HCT116 (cell line): ENCODE measurements around the gene IL12A. TPM values are rescaled to one million over a fixed set of nuclear protein-coding genes. Genes with fewer than 3 reads are reported as not detected.

Source experiments
- ATAC-seq: fragments of 200-7000 bp; cut with Tn5 transposase; 2 replicates; pipeline ENCODE4 v1.9.1; 2020; ENCODE audit warnings: mild to moderate bottlenecking, moderate library complexity
- BruUV-seq: library from RNA; stranded (reverse); fragments of 400-500 nt; replicated peaks from 2 replicates; lab custom pipeline; 2021; lab: Mats Ljungman, UMichigan
- CTCF ChIA-PET: fragments of 300-600 bp; sonication (Branson Sonifier 250); formaldehyde crosslinking; loops from one replicate; lab custom pipeline; 2021; ENCODE audit warnings: antibody characterized with exemption; lab: Charles Lee
- POLR2A ChIA-PET: fragments of 300-600, 350-600 bp; sonication (Branson Sonifier 250); formaldehyde crosslinking; loops from one replicate; lab custom pipeline; 2021; ENCODE audit warnings: antibody characterized with exemption; lab: Charles Lee
- RAD21 ChIA-PET, 2 experiments: fragments of 300-600 bp; sonication (Branson Sonifier 250); formaldehyde crosslinking; loops; one replicate each; lab custom pipeline; 2023; ENCODE audit warnings: low total read pairs in 2 of 2; ENCODE audit not compliant: uncharacterized antibody in 2 of 2, unreplicated experiment in 2 of 2, low non-redundant PET in 1 of 2; lab: Charles Lee
- DNase-seq: peaks from one replicate; pipeline ENCODE4 v3.0.0-alpha.2; 2010; ENCODE audit warnings: low read depth, low spot score
- H2AFZ ChIP-seq: fragments of 200-600 bp; shearing (Covaris generic), sonication (generic); 2 replicates; pipeline ENCODE4 v1.6.1; 2017; ENCODE audit warnings: low read depth, mixed run types, mixed read lengths, antibody characterized with exemption, low read length; ENCODE audit not compliant: poor library complexity, severe bottlenecking
- H3K27ac ChIP-seq: 2 replicates; pipeline ENCODE4 v1.5.1; 2012; ENCODE audit warnings: low read depth, low read length
- H3K27me3 ChIP-seq: fragments of 200-600 bp; sonication (generic); 2 replicates; pipeline ENCODE4 v1.6.1; 2016; ENCODE audit warnings: mixed run types, low read length, mixed read lengths; ENCODE audit not compliant: insufficient read depth
- H3K36me3 ChIP-seq, 2 experiments: fragments of 200-500 bp in 1 of 2; fragments of 200-600 bp in 1 of 2; sonication (Bioruptor generic) in 1 of 2; sonication (generic) in 1 of 2; 2 replicates each; pipeline versions ENCODE4 v1.5.1 to v1.6.1; 2014 to 2016; ENCODE audit warnings: low read length in 2 of 2, inconsistent platforms in 1 of 2, mixed read lengths in 1 of 2, mixed run types in 1 of 2; ENCODE audit not compliant: insufficient read depth in 2 of 2, control insufficient read depth in 1 of 2
- H3K4me1 ChIP-seq, 2 experiments: fragments of 200-600 bp in 1 of 2; sonication (generic) in 1 of 2; 2 replicates each; pipeline versions ENCODE4 v1.5.1 to v1.6.1; 2012 to 2017; ENCODE audit warnings: low read length in 2 of 2, inconsistent platforms in 1 of 2, mild to moderate bottlenecking in 1 of 2, mixed read lengths in 1 of 2, mixed run types in 1 of 2, moderate library complexity in 1 of 2; ENCODE audit not compliant: insufficient read depth in 2 of 2, control insufficient read depth in 1 of 2
- H3K4me2 ChIP-seq: fragments of 200-600 bp; sonication (generic); 2 replicates; pipeline ENCODE4 v1.6.1; 2017; ENCODE audit warnings: mixed run types, low read length, mixed read lengths
- H3K4me3 ChIP-seq, 2 experiments: fragments of 200-600 bp in 1 of 2; sonication (generic) in 1 of 2; replicated peaks in 1 of 2; 2 replicates each; pipeline ENCODE4 v1.5.1; 2011 to 2016; ENCODE audit warnings: low read length in 2 of 2, control low read depth in 1 of 2, low read depth in 1 of 2, mild to moderate bottlenecking in 1 of 2, mixed read lengths in 1 of 2, mixed run types in 1 of 2
- H3K79me2 ChIP-seq: fragments of 200-600 bp; sonication (generic); 2 replicates; pipeline ENCODE4 v1.6.1; 2017; ENCODE audit warnings: mild to moderate bottlenecking, mixed run types, low read length, moderate library complexity, mixed read lengths; ENCODE audit not compliant: insufficient read depth
- H3K9ac ChIP-seq: fragments of 200-600 bp; sonication (generic); 2 replicates; pipeline ENCODE4 v1.6.1; 2016; ENCODE audit warnings: low read length, mixed read lengths
- H3K9me2 ChIP-seq: fragments of 200-600 bp; sonication (generic), shearing (Covaris generic); 2 replicates; pipeline ENCODE4 v1.6.1; 2017; ENCODE audit warnings: mixed run types, mild to moderate bottlenecking, moderate library complexity; ENCODE audit not compliant: insufficient read depth
- H3K9me3 ChIP-seq, 2 experiments: fragments of 200-500 bp in 1 of 2; fragments of 200-600 bp in 1 of 2; sonication (Bioruptor generic) in 1 of 2; sonication (generic) in 1 of 2; 2 replicates each; pipeline ENCODE4 v1.6.1; 2014 to 2017; ENCODE audit warnings: low read length in 2 of 2, mixed read lengths in 2 of 2, inconsistent platforms in 1 of 2, low read depth in 1 of 2, mild to moderate bottlenecking in 1 of 2, mixed run types in 1 of 2, moderate library complexity in 1 of 2; ENCODE audit not compliant: control insufficient read depth in 1 of 2, insufficient read depth in 1 of 2
- H4K20me1 ChIP-seq: fragments of 200-600 bp; sonication (generic), shearing (Covaris generic); 2 replicates; pipeline ENCODE4 v1.6.1; 2017; ENCODE audit warnings: mixed run types, mild to moderate bottlenecking, moderate library complexity; ENCODE audit not compliant: insufficient read depth
- ELF1 ChIP-seq: IDR thresholded peaks from 2 replicates; pipeline ENCODE4 v1.6.1; 2012; ENCODE audit warnings: low read depth, borderline replicate concordance
- intact Hi-C: fragments of 100-400 bp; cut with micrococcal nuclease; formaldehyde crosslinking; loops from 2 replicates; pipeline ENCODE4 v1.10.0; 2022
- total RNA-seq: library from RNA; stranded (reverse); gene quantifications from one replicate; pipeline ENCODE4 v1.2.1, GENCODE V29; 2021; ENCODE audit not compliant: unreplicated experiment
- TF ChIP-seq, protein P1 (sequence below): IDR thresholded peaks from 2 replicates; pipeline ENCODE4 v1.6.1; 2011; ENCODE audit warnings: mild to moderate bottlenecking, low read length, moderate library complexity; ENCODE audit not compliant: insufficient replicate concordance; ENCODE audit errors: extremely low read depth

IL12A gene
- total RNA-seq, 1 experiment from 2014 or later = 2.8 TPM

DNA sequence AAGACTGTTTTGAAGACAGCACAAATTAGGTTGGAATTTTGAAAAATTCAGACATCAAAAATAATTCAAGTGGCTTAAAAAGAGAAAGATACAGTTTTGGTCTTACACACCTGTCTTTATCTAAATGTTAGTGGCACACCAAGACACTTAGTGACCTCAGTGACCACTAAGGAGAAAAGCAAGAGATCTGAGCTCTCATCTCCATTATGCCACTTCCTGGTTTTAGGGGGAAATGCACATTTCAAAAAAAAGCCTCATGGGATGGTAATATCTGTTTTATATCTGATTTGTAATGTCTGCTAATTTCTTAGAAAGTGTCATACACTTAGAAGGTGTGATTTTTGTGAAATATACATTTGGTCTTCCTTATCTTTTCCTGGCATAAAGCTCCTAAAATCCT, 16.4 kb downstream of the IL12A start:
- H3K4me3 ChIP-seq = no peak overlapping the region
- H3K4me2 ChIP-seq = no peak overlapping the region
- no peaks in the 10 kb centered on the region for H3K36me3 ChIP-seq
- no peaks in the 10 kb centered on the region for H3K9me3 ChIP-seq
- no peak for ATAC-seq
- no peak overlapping the region for H3K27ac ChIP-seq
- CTCF ChIA-PET = interaction anchor here (0.9 to 6.1 kb wide), 14 partner anchors 10 to 745 kb away, joined by 3 to 154 read pairs (median 10); partner anchors contain the start of gene IL12A
- H4K20me1 ChIP-seq = no peaks in the 10 kb centered on the region
- TF ChIP-seq ELF1 = peak; percentile 32; the same call in 1 of the 2 replicates
- TF ChIP-seq, protein P1, sequence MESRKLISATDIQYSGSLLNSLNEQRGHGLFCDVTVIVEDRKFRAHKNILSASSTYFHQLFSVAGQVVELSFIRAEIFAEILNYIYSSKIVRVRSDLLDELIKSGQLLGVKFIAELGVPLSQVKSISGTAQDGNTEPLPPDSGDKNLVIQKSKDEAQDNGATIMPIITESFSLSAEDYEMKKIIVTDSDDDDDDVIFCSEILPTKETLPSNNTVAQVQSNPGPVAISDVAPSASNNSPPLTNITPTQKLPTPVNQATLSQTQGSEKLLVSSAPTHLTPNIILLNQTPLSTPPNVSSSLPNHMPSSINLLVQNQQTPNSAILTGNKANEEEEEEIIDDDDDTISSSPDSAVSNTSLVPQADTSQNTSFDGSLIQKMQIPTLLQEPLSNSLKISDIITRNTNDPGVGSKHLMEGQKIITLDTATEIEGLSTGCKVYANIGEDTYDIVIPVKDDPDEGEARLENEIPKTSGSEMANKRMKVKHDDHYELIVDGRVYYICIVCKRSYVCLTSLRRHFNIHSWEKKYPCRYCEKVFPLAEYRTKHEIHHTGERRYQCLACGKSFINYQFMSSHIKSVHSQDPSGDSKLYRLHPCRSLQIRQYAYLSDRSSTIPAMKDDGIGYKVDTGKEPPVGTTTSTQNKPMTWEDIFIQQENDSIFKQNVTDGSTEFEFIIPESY = no peak
- TF ChIP-seq, all 23 proteins: peak for 1
- H3K27me3 ChIP-seq = no peaks in the 10 kb centered on the region
- H2AFZ ChIP-seq = peak overlapping the region; percentile 71
- intact Hi-C loops = loop anchor here (10.0 kb wide), 2 partner anchors 680 to 1160 kb away; no protein-coding TSS in a partner anchor
- H3K79me2 ChIP-seq = no peaks in the 10 kb centered on the region
- DNase-seq = no peak
- H3K4me1 ChIP-seq = peaks cover 0 to 3% of the 10 kb centered on the region in 2 experiments; a peak in 2 of 4 replicates
- ChIA-PET POLR2A (interaction anchor here (1.4 kb wide), 1 partner anchor 118 kb away, joined by 3 read pairs; no protein-coding TSS in a partner anchor), RAD21 (interaction anchor here (0.8 to 1.9 kb wide), 2 partner anchors 120 kb away, joined by 4 to 6 read pairs; no protein-coding TSS in a partner anchor)
- BruUV-seq = no TSS peak
- H3K9me2 ChIP-seq = no peaks in the 10 kb centered on the region
- H3K9ac ChIP-seq = no peak overlapping the region
